ENCODE measurements around the gene TBX15. TPM values are rescaled to one million over a fixed set of nuclear protein-coding genes. Genes with fewer than 3 reads are reported as not detected.

Gene TBX15
- total RNA-seq, 1 experiment from 2014 or later: 1.9 TPM

DNA sequence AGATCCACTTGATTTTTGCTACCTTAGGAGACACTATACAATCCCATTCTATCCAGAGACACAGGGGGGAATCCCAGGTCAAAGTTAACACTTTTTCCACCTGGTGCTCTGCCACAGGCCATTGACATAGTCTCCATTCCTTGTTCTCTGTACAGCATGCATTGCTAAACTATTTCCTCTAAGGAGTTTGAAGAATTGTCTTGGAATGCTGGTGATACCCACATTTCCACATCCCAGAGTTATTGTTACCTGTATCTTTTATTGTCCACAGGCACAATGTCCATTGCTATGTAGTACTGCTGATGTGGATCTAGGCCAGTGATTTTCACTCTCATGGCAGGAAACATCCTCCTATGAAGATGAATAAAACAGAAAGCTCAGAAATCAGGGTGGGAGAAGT lies 61.9 kb downstream of the TBX15 start:
- in situ Hi-C loops (cut with HindIII; ENCODE audit: low pct_unique_long_range_greater_than_20kb, low sequenced_read_pairs) (no loop called here), intact Hi-C loops (cut with micrococcal nuclease; ENCODE audit: unreplicated experiment) (no loop called here)
- Histone ChIP-seq H3K27ac (ENCODE audit: low read length) (no peak overlapping the region), H3K4me1 (ENCODE audit: control insufficient read depth, insufficient read depth, low read length) (no peaks in the 10 kb centered on the region), H3K9me3 (ENCODE audit: control insufficient read depth, insufficient read depth, low read depth, low read length) (no peaks in the 10 kb centered on the region), H3K36me3 (ENCODE audit: control insufficient read depth, insufficient read depth, low read length) (no peaks in the 10 kb centered on the region), H3K4me3 (ENCODE audit: low read depth in 2 of 2, low read length in 2 of 2) (no peak overlapping the region), H3K27me3 (ENCODE audit: control insufficient read depth, insufficient read depth, low read length) (no peaks in the 10 kb centered on the region)
- DNase-seq (ENCODE audit: low read depth, low spot score) (no peak), ATAC-seq (no peak)
- TF ChIP-seq POLR2AphosphoS5 (IDR thresholded peaks at IDR 0.05; ENCODE audit: low read depth, low read length): no peak
- no peak for TF ChIP-seq TCF7L2 (IDR thresholded peaks at IDR 0.05; ENCODE audit: low read depth, low read length)
- no TSS peak for BruUV-seq (replicated peaks)
- POLR2A ChIA-PET: no interaction called here
- CTCF ChIA-PET: no interaction called here

DNA sequence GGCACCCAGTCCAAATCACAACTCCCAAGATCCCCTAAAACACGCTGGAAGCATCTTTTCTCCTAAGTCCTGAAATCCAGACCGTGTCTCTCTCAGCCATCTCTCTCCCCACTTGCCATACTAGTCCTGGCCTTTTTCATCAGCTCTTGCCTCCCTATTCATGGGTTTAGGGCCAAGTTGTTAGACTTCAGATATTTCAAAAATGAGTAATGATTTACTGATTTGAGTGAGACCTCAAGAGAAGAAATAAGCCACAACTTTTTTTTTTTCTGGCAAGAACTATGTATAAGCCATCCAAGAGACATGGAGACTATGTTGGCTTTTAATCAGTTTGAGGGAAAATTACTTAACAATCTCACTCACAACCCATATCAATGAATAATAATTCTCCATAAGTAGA lies 62.5 kb downstream of the TBX15 start:
- no peak for DNase-seq (ENCODE audit: low read depth, low spot score)

More for the DNA sequence above, 62.5 kb downstream of the TBX15 start:
- Histone ChIP-seq H3K27me3 (ENCODE audit: control insufficient read depth, insufficient read depth, low read length) (no peaks in the 10 kb centered on the region), H3K4me3 (ENCODE audit: low read depth in 2 of 2, low read length in 2 of 2) (no peak overlapping the region), H3K4me1 (ENCODE audit: control insufficient read depth, insufficient read depth, low read length) (no peaks in the 10 kb centered on the region), H3K27ac (ENCODE audit: low read length) (no peak overlapping the region), H3K9me3 (ENCODE audit: control insufficient read depth, insufficient read depth, low read depth, low read length) (no peaks in the 10 kb centered on the region), H3K36me3 (ENCODE audit: control insufficient read depth, insufficient read depth, low read length) (no peaks in the 10 kb centered on the region)
- ChIA-PET POLR2A (no interaction called here), CTCF (no interaction called here)
- no TSS peak for BruUV-seq (replicated peaks)
- no peak for ATAC-seq
- in situ Hi-C loops (cut with HindIII; ENCODE audit: low pct_unique_long_range_greater_than_20kb, low sequenced_read_pairs) (no loop called here), intact Hi-C loops (cut with micrococcal nuclease; ENCODE audit: unreplicated experiment) (no loop called here)
- no peak for TF ChIP-seq REST (IDR thresholded peaks at IDR 0.05; ENCODE audit: insufficient read depth in 1 of 2, low read depth in 2 of 2, low read length in 1 of 2)
- TF ChIP-seq POLR2AphosphoS5 (IDR thresholded peaks at IDR 0.05; ENCODE audit: low read depth, low read length): no peak
- no peak for TF ChIP-seq TCF7L2 (IDR thresholded peaks at IDR 0.05; ENCODE audit: low read depth, low read length)
- TF ChIP-seq, protein P1, sequence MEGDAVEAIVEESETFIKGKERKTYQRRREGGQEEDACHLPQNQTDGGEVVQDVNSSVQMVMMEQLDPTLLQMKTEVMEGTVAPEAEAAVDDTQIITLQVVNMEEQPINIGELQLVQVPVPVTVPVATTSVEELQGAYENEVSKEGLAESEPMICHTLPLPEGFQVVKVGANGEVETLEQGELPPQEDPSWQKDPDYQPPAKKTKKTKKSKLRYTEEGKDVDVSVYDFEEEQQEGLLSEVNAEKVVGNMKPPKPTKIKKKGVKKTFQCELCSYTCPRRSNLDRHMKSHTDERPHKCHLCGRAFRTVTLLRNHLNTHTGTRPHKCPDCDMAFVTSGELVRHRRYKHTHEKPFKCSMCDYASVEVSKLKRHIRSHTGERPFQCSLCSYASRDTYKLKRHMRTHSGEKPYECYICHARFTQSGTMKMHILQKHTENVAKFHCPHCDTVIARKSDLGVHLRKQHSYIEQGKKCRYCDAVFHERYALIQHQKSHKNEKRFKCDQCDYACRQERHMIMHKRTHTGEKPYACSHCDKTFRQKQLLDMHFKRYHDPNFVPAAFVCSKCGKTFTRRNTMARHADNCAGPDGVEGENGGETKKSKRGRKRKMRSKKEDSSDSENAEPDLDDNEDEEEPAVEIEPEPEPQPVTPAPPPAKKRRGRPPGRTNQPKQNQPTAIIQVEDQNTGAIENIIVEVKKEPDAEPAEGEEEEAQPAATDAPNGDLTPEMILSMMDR (IDR thresholded peaks at IDR 0.05): no peak
- TF ChIP-seq SIN3A (IDR thresholded peaks at IDR 0.05; ENCODE audit: borderline replicate concordance, insufficient read depth, low read depth, low read length): no peak
